Activated T-cell treated with anti-CD3 and anti-CD28 coated beads for 1 hour (primary cell): ENCODE results near the gene NAPSA.
"Not testable (repeated sequence)": the region's sequence is repeated elsewhere in the genome, so short reads cannot be mapped to it uniquely, and the experiment has no call there.

Experiments used
- DNase-seq: peaks from one replicate; pipeline ENCODE4 v3.0.0-alpha.2; 2020; ENCODE audit warnings: low read depth

Gene NAPSA

GRCh38 chr19:50330365-50331078 lies 34.9 kb downstream of the NAPSA start:
- peak; percentile 72 for DNase-seq

- DNase-seq = not testable (repeated sequence)
Observed at GRCh38 chr19:50329926-50330294, 35.5 kb downstream of the NAPSA start.

GRCh38 chr19:50329146-50329925 lies 36.1 kb downstream of the NAPSA start, which contains the start of gene KCNC3:
TSS of gene KCNC3 (minus strand) at chr19:50329377. CDS start at chr19:50329082, 295 bp downstream.
- peak; percentile 90 for DNase-seq

- no peak for DNase-seq
Observed at GRCh38 chr19:50328873-50329145, 36.6 kb downstream of the NAPSA start.

- DNase-seq = peak; percentile 26
Observed at GRCh38 chr19:50328224-50328872, 37.1 kb downstream of the NAPSA start.

GRCh38 chr19:50327461-50328223 lies 37.8 kb downstream of the NAPSA start:
- DNase-seq = no peak

GRCh38 chr19:50327013-50327412 lies 38.4 kb downstream of the NAPSA start:
- DNase-seq = no peak

GRCh38 chr19:50326101-50326664 lies 39.3 kb downstream of the NAPSA start:
- no peak for DNase-seq

GRCh38 chr19:50325310-50326100 lies 39.9 kb downstream of the NAPSA start:
- peak; percentile 59 for DNase-seq

GRCh38 chr19:50324331-50324730 lies 41.1 kb downstream of the NAPSA start:
- no peak for DNase-seq

- DNase-seq = no peak
Observed at GRCh38 chr19:50323782-50324133, 41.7 kb downstream of the NAPSA start.

GRCh38 chr19:50322931-50323781 lies 42.3 kb downstream of the NAPSA start:
- no peak for DNase-seq

GRCh38 chr19:50322234-50322633 lies 43.2 kb downstream of the NAPSA start:
- DNase-seq = no peak

- no peak for DNase-seq
Observed at GRCh38 chr19:50321831-50322230, 43.6 kb downstream of the NAPSA start.

GRCh38 chr19:50320596-50320995 lies 44.8 kb downstream of the NAPSA start:
- no peak for DNase-seq

GRCh38 chr19:50320051-50320450 lies 45.4 kb downstream of the NAPSA start:
- no peak for DNase-seq

GRCh38 chr19:50319156-50319555 lies 46.3 kb downstream of the NAPSA start:
- no peak for DNase-seq

GRCh38 chr19:50318438-50318837 lies 47.0 kb downstream of the NAPSA start:
- DNase-seq = no peak

GRCh38 chr19:50317115-50317514 lies 48.3 kb downstream of the NAPSA start:
- DNase-seq = no peak

GRCh38 chr19:50315773-50316448 lies 49.5 kb downstream of the NAPSA start:
- no peak for DNase-seq
